T-cell (primary cell): ENCODE data around the gene ABCF2. TPM values are rescaled to one million over a fixed set of nuclear protein-coding genes. Genes with fewer than 3 reads are reported as not detected.

ENCODE experiments used
- ATAC-seq, 4 experiments: fragments of 200-7000 bp in 3 of 4; fragments of 150-1000 bp in 1 of 4; cut with Tn5 transposase; replicated peaks in 1 of 4; 1 replicate in 3 of 4; 2 replicates in 1 of 4; pipeline ENCODE4 v1.10.0; 2021; ENCODE audit warnings: moderate library complexity in 3 of 4, mild to moderate bottlenecking in 2 of 4, moderate number of reproducible peaks in 1 of 4
- CTCF ChIA-PET, 2 donors: fragments of 300-600 bp; sonication (Branson Sonifier 250); formaldehyde crosslinking; loops; one replicate each; lab custom pipeline; 2022; ENCODE audit warnings: antibody characterized with exemption in 2 of 2; lab: Charles Lee
- POLR2A ChIA-PET, 2 donors: fragments of 300-600 bp; sonication (Branson Sonifier 250); formaldehyde crosslinking; loops; one replicate each; lab custom pipeline; 2022; ENCODE audit warnings: antibody characterized with exemption in 2 of 2; lab: Charles Lee
- DNase-seq, 35 experiments: peaks; one replicate each; pipeline versions ENCODE4 v3.0.0 to v3.0.0-alpha.2; 2013 to 2023
- H3K27ac ChIP-seq: one replicate; pipeline ENCODE4 v1.5.1; 2013; ENCODE audit warnings: low read length
- H3K27me3 ChIP-seq, 2 experiments: replicated peaks in 1 of 2; 1 replicate in 1 of 2; 2 replicates in 1 of 2; pipeline versions ENCODE4 v1.6.1 to v1.7.0; 2013; ENCODE audit warnings: low read length in 1 of 2, mixed read lengths in 1 of 2; ENCODE audit not compliant: control insufficient read depth in 2 of 2, insufficient read depth in 2 of 2; ENCODE audit errors: extremely low read depth in 1 of 2
- H3K36me3 ChIP-seq, 2 donors: 1 replicate in 1 of 2; 2 replicates in 1 of 2; pipeline versions ENCODE4 v1.6.1 to v1.7.0; 2013; ENCODE audit warnings: low read length in 1 of 2; ENCODE audit not compliant: control insufficient read depth in 2 of 2, insufficient read depth in 1 of 2; ENCODE audit errors: extremely low read depth in 1 of 2
- H3K4me1 ChIP-seq, 2 experiments: 1 replicate in 1 of 2; 2 replicates in 1 of 2; pipeline versions ENCODE4 v1.6.1 to v1.7.0; 2013; ENCODE audit warnings: low read length in 2 of 2, mixed read lengths in 1 of 2; ENCODE audit not compliant: insufficient read depth in 2 of 2, control insufficient read depth in 1 of 2; ENCODE audit errors: extremely low read depth in 1 of 2
- H3K4me3 ChIP-seq, 2 donors: 1 replicate in 1 of 2; 2 replicates in 1 of 2; pipeline versions ENCODE4 v1.5.1 to v1.7.0; 2013; ENCODE audit warnings: mild to moderate bottlenecking in 2 of 2, low read length in 1 of 2, moderate library complexity in 1 of 2; ENCODE audit not compliant: control insufficient read depth in 1 of 2; ENCODE audit errors: extremely low read depth in 1 of 2
- H3K9me3 ChIP-seq: 2 replicates; pipeline ENCODE4 v1.7.0; 2013
- H3K27ac Mint-ChIP-seq, 2 donors: one replicate each; pipeline ENCODE4 v1.8.0; 2020 to 2021; ENCODE audit warnings: mild to moderate bottlenecking in 2 of 2, mixed read lengths in 2 of 2
- H3K27me3 Mint-ChIP-seq, 2 donors: one replicate each; pipeline ENCODE4 v1.8.0; 2021 to 2022; ENCODE audit warnings: mixed read lengths in 2 of 2
- H3K36me3 Mint-ChIP-seq: one replicate; pipeline ENCODE4 v1.8.0; 2021; ENCODE audit warnings: mixed read lengths
- H3K4me1 Mint-ChIP-seq, 3 donors: one replicate each; pipeline ENCODE4 v1.8.0; 2020 to 2022; ENCODE audit warnings: mixed read lengths in 3 of 3, mild to moderate bottlenecking in 1 of 3
- H3K4me3 Mint-ChIP-seq, 3 donors: one replicate each; pipeline ENCODE4 v1.8.0; 2020 to 2022; ENCODE audit warnings: mild to moderate bottlenecking in 3 of 3, mixed read lengths in 3 of 3, moderate library complexity in 3 of 3
- H3K9me3 Mint-ChIP-seq, 3 donors: one replicate each; pipeline ENCODE4 v1.8.0; 2020 to 2022; ENCODE audit warnings: mixed read lengths in 3 of 3
- WGBS: methylation state at CpG from one replicate; pipeline ENCODE4 v1.1.5; 2013; ENCODE audit warnings: missing lambda C conversion rate; ENCODE audit not compliant: insufficient coverage; 5-methylcytosine and 5-hydroxymethylcytosine counted together
- total RNA-seq, 35 experiments: library from RNA in 6 of 35; stranded (reverse) in 6 of 35; fragments of 120-200 nt in 1 of 35; gene quantifications; one replicate each; pipeline versions ENCODE4 v1.2.1 to v1.2.4 and lab custom pipeline; 2013 to 2026

Gene ABCF2
- total RNA-seq, 5 donors from 2014 or later (not counting 1 experiment from before 2014, with no cell fraction given): 22.9 to 39.7 (median 38.8) TPM

- Mint-ChIP-seq H3K4me1 (peaks cover 14 to 19% (median 17%) of the 10 kb centered on the region in 3 donors), H3K4me3 (peak overlapping the region; percentile 66 to 80 (median 70)), H3K9me3 (no peaks in the 10 kb centered on the region), H3K27me3 (peaks cover 35 to 47% of the 10 kb centered on the region in 2 donors), H3K27ac (no peak overlapping the region), H3K36me3 (no peaks in the 10 kb centered on the region)
- CTCF ChIA-PET: interaction anchor here (0.6 to 1.7 kb wide), 5 partner anchors 17 to 400 kb away, joined by 3 to 6 read pairs (median 3); no protein-coding TSS in a partner anchor
- ATAC-seq (peak; percentile 74 to 80 (median 78)), DNase-seq (peak in 32 of 35 experiments; percentile 13 to 78 (median 48))
- WGBS: 4% methylated on average over 48 of the region's 52 CpGs
- H3K36me3 ChIP-seq: no peaks in the 10 kb centered on the region
- H3K27ac ChIP-seq: no peak overlapping the region
- H3K4me3 ChIP-seq: peak overlapping the region; percentile 16 to 59
- H3K27me3 ChIP-seq: peaks cover 24 to 56% of the 10 kb centered on the region in 2 experiments
- POLR2A ChIA-PET: interaction anchor here in 1 of 2 donors (0.6 kb wide), 1 partner anchor 83 kb away, joined by 12 read pairs; no protein-coding TSS in a partner anchor
- H3K9me3 ChIP-seq: no peaks in the 10 kb centered on the region
- peaks cover 3 to 21% of the 10 kb centered on the region in 2 experiments for H3K4me1 ChIP-seq
Measured at GRCh38 chr7:151168003-151168786, 58.8 kb downstream of the ABCF2 start.

- H3K36me3 Mint-ChIP-seq: no peaks in the 10 kb centered on the region
- peak; percentile 57 to 62 (median 60) for ATAC-seq
- no peaks in the 10 kb centered on the region for H3K9me3 Mint-ChIP-seq
- peaks cover 3 to 14% of the 10 kb centered on the region in 2 experiments for H3K4me1 ChIP-seq
- H3K4me1 Mint-ChIP-seq: peaks cover 8 to 11% (median 11%) of the 10 kb centered on the region in 3 donors
- ChIA-PET CTCF (interaction anchor here (0.6 to 0.7 kb wide), 4 partner anchors 16 to 399 kb away, joined by 3 to 4 read pairs (median 3); no protein-coding TSS in a partner anchor), POLR2A (interaction anchor here in 1 of 2 donors (0.6 kb wide), 1 partner anchor 82 kb away, joined by 12 read pairs; no protein-coding TSS in a partner anchor)
- H3K4me3 Mint-ChIP-seq: peak within 1 kb of the TSS; percentile 66 to 80 (median 70)
- H3K36me3 ChIP-seq: no peaks in the 10 kb centered on the region
- no peak within 1 kb of the TSS for H3K27ac Mint-ChIP-seq
- peaks cover 26 to 54% of the 10 kb centered on the region in 2 experiments for H3K27me3 ChIP-seq
- H3K27me3 Mint-ChIP-seq: peaks cover 28 to 40% of the 10 kb centered on the region in 2 donors
- no peak within 1 kb of the TSS for H3K27ac ChIP-seq
- H3K9me3 ChIP-seq: no peaks in the 10 kb centered on the region
- WGBS: 2% methylated on average over 69 of the region's 101 CpGs
- DNase-seq: peak in 4 of 35 experiments; percentile 9 to 43 (median 23)
- H3K4me3 ChIP-seq: peak within 1 kb of the TSS; percentile 16 to 59
Measured at GRCh38 chr7:151167197-151167961, 59.6 kb downstream of the ABCF2 start, which contains the start of gene GBX1. Gene GBX1 (minus strand): TSS chr7:151167694. CDS start chr7:151167548, 146 bp downstream.

DNA sequence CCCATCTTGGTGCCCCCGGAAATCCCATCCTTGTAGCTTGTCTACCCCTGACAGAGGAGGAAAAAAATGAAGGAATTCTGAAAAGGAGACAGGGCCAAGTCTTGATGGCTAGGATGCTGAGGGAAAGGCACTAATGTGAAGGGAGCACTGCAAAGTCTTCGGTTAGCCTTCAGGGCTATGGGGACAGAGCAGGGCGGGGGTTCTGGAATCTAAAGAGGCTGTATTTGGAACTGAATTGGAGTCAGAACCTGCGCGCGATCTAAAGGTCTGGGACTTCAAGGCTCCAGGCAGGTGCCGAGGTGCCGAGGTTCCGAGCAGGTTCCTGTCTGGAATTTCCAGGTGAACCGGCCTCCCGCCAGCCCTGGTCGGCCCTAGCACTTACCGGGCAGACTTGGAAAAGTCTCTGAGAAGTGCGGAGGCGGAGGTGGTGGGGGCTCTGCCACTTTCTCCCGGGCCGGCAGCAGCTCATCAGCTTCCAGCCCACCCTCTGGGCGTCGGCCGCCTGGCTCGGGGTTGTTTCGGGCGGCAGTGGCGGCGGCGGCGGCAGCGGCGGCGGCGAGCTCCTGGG is 60.3 kb downstream of the ABCF2 start:
- H3K27me3 Mint-ChIP-seq: peaks cover 24 to 37% of the 10 kb centered on the region in 2 donors
- no peak overlapping the region for H3K27ac ChIP-seq
- no peaks in the 10 kb centered on the region for H3K36me3 Mint-ChIP-seq
- WGBS: 13% methylated on average over 29 of the region's 31 CpGs
- H3K9me3 ChIP-seq: no peaks in the 10 kb centered on the region
- no peaks in the 10 kb centered on the region for H3K9me3 Mint-ChIP-seq
- CTCF ChIA-PET: interaction anchor here in 1 of 2 donors (0.7 kb wide), 1 partner anchor 10 kb away, joined by 3 read pairs; no protein-coding TSS in a partner anchor
- H3K4me3 Mint-ChIP-seq: peak overlapping the region; percentile 46 to 54 (median 49)
- peak in 2 of 35 experiments; percentile 14 to 19 for DNase-seq
- H3K4me1 ChIP-seq: peaks cover 3 to 13% of the 10 kb centered on the region in 2 experiments
- peak overlapping the region in 1 of 2 donors; percentile 47 for H3K4me3 ChIP-seq
- POLR2A ChIA-PET: no interaction called here
- no peak overlapping the region for H3K27ac Mint-ChIP-seq
- no peaks in the 10 kb centered on the region for H3K36me3 ChIP-seq
- ATAC-seq: peak in 1 of 4 experiments; percentile 25
- H3K4me1 Mint-ChIP-seq: peaks cover 8 to 9% (median 9%) of the 10 kb centered on the region in 3 donors
- H3K27me3 ChIP-seq: peaks cover 26 to 51% of the 10 kb centered on the region in 2 experiments

Other genes with a start within 250 kb of the ABCF2 start
- gene KCNH2, start 248.9 kb downstream of the ABCF2 start, total RNA-seq: 1 to 10 TPM; 2.9 to 4.6 (median 3.0) TPM
- 10 to 100 TPM in 1 of 5 donors, 1 to 10 TPM in 4; 4.8 to 10.1 (median 5.0) TPM for gene NOS3, start 236.2 kb downstream of the ABCF2 start, total RNA-seq
- gene ATG9B, start 202.7 kb downstream of the ABCF2 start, total RNA-seq: 10 to 100 TPM; 24.0 to 37.0 (median 31.8) TPM
- 10 to 100 TPM; 72.4 to 83.0 (median 74.8) TPM for gene ABCB8, start 198.8 kb downstream of the ABCF2 start, total RNA-seq
- gene ASIC3, start 178.7 kb downstream of the ABCF2 start, total RNA-seq: 10 to 100 TPM in 4 of 5 donors, 1 to 10 TPM in 1; 9.8 to 16.0 (median 11.9) TPM
- gene CDK5, start 169.3 kb downstream of the ABCF2 start, total RNA-seq: 1 to 10 TPM; 5.3 to 8.4 (median 6.5) TPM
- gene SLC4A2, start 167.6 kb downstream of the ABCF2 start, total RNA-seq: 10 to 100 TPM; 52.0 to 91.5 (median 74.4) TPM
- gene FASTK, start 146.4 kb downstream of the ABCF2 start, total RNA-seq: 100 to 1,000 TPM in 4 of 5 donors, 10 to 100 TPM in 1; 98.8 to 157 (median 151) TPM
- 10 to 100 TPM; 44.0 to 67.0 (median 56.5) TPM for gene TMUB1, start 143.7 kb downstream of the ABCF2 start, total RNA-seq
- gene AGAP3, start 140.7 kb downstream of the ABCF2 start, total RNA-seq: 10 to 100 TPM; 28.2 to 67.3 (median 50.9) TPM
- not detected for gene GBX1, start 59.5 kb downstream of the ABCF2 start, total RNA-seq
- gene ASB10, start 40.0 kb downstream of the ABCF2 start, total RNA-seq: not detected
- 1 to 10 TPM; 3.1 to 7.7 (median 5.1) TPM for gene H2BK1, start 16.7 kb downstream of the ABCF2 start, total RNA-seq
- 10 to 100 TPM; 34.2 to 66.1 (median 64.1) TPM for gene CHPF2, start 5.3 kb upstream of the ABCF2 start, total RNA-seq
- gene SMARCD3, start 21.5 kb upstream of the ABCF2 start, total RNA-seq: 10 to 100 TPM in 2 of 5 donors, 1 to 10 TPM in 3; 6.3 to 28.5 (median 9.1) TPM
- gene NUB1, start 114.6 kb upstream of the ABCF2 start, total RNA-seq: 10 to 100 TPM; 77.4 to 98.9 (median 87.7) TPM
- gene WDR86, start 182.8 kb upstream of the ABCF2 start, total RNA-seq: 10 to 100 TPM in 3 of 5 donors, 1 to 10 TPM in 2; 3.1 to 26.0 (median 10.1) TPM
- 1 to 10 TPM in 2 of 5 donors, under 1 TPM in 1, not detected in 2; 0.98 to 1.8 (median 1.0) TPM for gene CRYGN, start 212.9 kb upstream of the ABCF2 start, total RNA-seq